Neuronal stem cell (in vitro differentiated cells): Measurements from ENCODE around the gene C2orf81. TPM values are rescaled to one million over a fixed set of nuclear protein-coding genes. Genes with fewer than 3 reads are reported as not detected.
"Not testable (repeated sequence)": the region's sequence is repeated elsewhere in the genome, so short reads cannot be mapped to it uniquely, and the experiment has no call there.

Experiments
- DNase-seq: peaks from one replicate; pipeline ENCODE4 v3.0.0-alpha.2; 2013; ENCODE audit warnings: low spot score
- H2AFZ ChIP-seq: one replicate; pipeline ENCODE4 v1.6.1; 2013; ENCODE audit warnings: mild to moderate bottlenecking, low read length, inconsistent platforms
- H2AK5ac ChIP-seq: 2 replicates; pipeline ENCODE4 v1.6.1; 2013; ENCODE audit warnings: low read depth, mild to moderate bottlenecking, inconsistent platforms, low read length, moderate library complexity, mixed read lengths
- H2BK120ac ChIP-seq: 2 replicates; pipeline ENCODE4 v1.6.1; 2013; ENCODE audit warnings: low read depth, mild to moderate bottlenecking, inconsistent platforms, low read length, moderate library complexity, mixed read lengths
- H2BK12ac ChIP-seq: one replicate; pipeline ENCODE4 v1.6.1; 2013; ENCODE audit warnings: low read length, inconsistent platforms
- H2BK15ac ChIP-seq: 2 replicates; pipeline ENCODE4 v1.6.1; 2013; ENCODE audit warnings: mild to moderate bottlenecking, low read length, inconsistent platforms, mixed read lengths
- H2BK5ac ChIP-seq: one replicate; pipeline ENCODE4 v1.6.1; 2013; ENCODE audit warnings: inconsistent platforms, mild to moderate bottlenecking, low read length, moderate library complexity
- H3K14ac ChIP-seq: one replicate; pipeline ENCODE4 v1.6.1; 2013; ENCODE audit warnings: low read length, inconsistent platforms
- H3K18ac ChIP-seq: 2 replicates; pipeline ENCODE4 v1.6.1; 2013; ENCODE audit warnings: low read length, inconsistent platforms
- H3K23ac ChIP-seq: 2 replicates; pipeline ENCODE4 v1.6.1; 2013; ENCODE audit warnings: low read depth, mild to moderate bottlenecking, mixed read lengths, low read length, inconsistent platforms; ENCODE audit not compliant: poor library complexity
- H3K27ac ChIP-seq: replicated peaks from 3 replicates; pipeline ENCODE4 v1.5.1; 2013; ENCODE audit warnings: low read length, inconsistent platforms
- H3K27me3 ChIP-seq, 3 experiments: 2 replicates each; pipeline ENCODE4 v1.6.1; 2013; ENCODE audit warnings: low read length in 3 of 3, mild to moderate bottlenecking in 2 of 3, inconsistent platforms in 1 of 3, low read depth in 1 of 3, mixed read lengths in 1 of 3, moderate library complexity in 1 of 3; ENCODE audit not compliant: control insufficient read depth in 3 of 3, insufficient read depth in 3 of 3
- H3K36me3 ChIP-seq, 2 donors: replicated peaks in 1 of 2; 2 replicates each; pipeline ENCODE4 v1.6.1; 2013; ENCODE audit warnings: low read length in 2 of 2; ENCODE audit not compliant: control insufficient read depth in 2 of 2, insufficient read depth in 2 of 2
- H3K4ac ChIP-seq: 2 replicates; pipeline ENCODE4 v1.6.1; 2013; ENCODE audit warnings: inconsistent platforms, mild to moderate bottlenecking, low read length, moderate library complexity
- H3K4me1 ChIP-seq, 2 donors: 1 replicate in 1 of 2; 2 replicates in 1 of 2; pipeline ENCODE4 v1.6.1; 2013; ENCODE audit warnings: low read length in 2 of 2, low read depth in 1 of 2; ENCODE audit not compliant: control insufficient read depth in 2 of 2, insufficient read depth in 1 of 2
- H3K4me2 ChIP-seq: one replicate; pipeline ENCODE4 v1.6.1; 2013; ENCODE audit warnings: mild to moderate bottlenecking, low read length, inconsistent platforms; ENCODE audit not compliant: insufficient read depth, poor library complexity, severe bottlenecking
- H3K4me3 ChIP-seq, 2 donors: 2 replicates each; pipeline ENCODE4 v1.5.1; 2013; ENCODE audit warnings: low read length in 2 of 2, mild to moderate bottlenecking in 2 of 2, inconsistent platforms in 1 of 2, moderate library complexity in 1 of 2
- H3K79me1 ChIP-seq: one replicate; pipeline ENCODE4 v1.6.1; 2013; ENCODE audit warnings: low read depth, mild to moderate bottlenecking, inconsistent platforms, low read length, moderate library complexity
- H3K9ac ChIP-seq: one replicate; pipeline ENCODE4 v1.6.1; 2013; ENCODE audit warnings: mild to moderate bottlenecking, low read depth, low read length, inconsistent platforms; ENCODE audit not compliant: poor library complexity
- H3K9me3 ChIP-seq, 2 donors: replicated peaks in 1 of 2; 2 replicates each; pipeline versions ENCODE3 to v1.6.1; 2013; ENCODE audit warnings: low read length in 2 of 2, mild to moderate bottlenecking in 2 of 2, inconsistent platforms in 1 of 2, low read depth in 1 of 2, mixed read lengths in 1 of 2, moderate library complexity in 1 of 2; ENCODE audit not compliant: control insufficient read depth in 2 of 2, insufficient read depth in 1 of 2
- H4K8ac ChIP-seq: one replicate; pipeline ENCODE4 v1.6.1; 2013; ENCODE audit warnings: low read depth, mild to moderate bottlenecking, inconsistent platforms, low read length, moderate library complexity
- H4K91ac ChIP-seq: one replicate; pipeline ENCODE4 v1.6.1; 2013; ENCODE audit warnings: low read length, low read depth, mild to moderate bottlenecking, inconsistent platforms; ENCODE audit not compliant: poor library complexity
- WGBS, 2 donors: extraction: QIAGEN DNeasy Blood & Tissue Kit; methylation state at CpG; one replicate each; pipeline ENCODE4 v1.1.7; 2013; ENCODE audit warnings: missing lambda C conversion rate in 2 of 2, mixed read lengths in 1 of 2; ENCODE audit not compliant: insufficient read length in 2 of 2, insufficient replicate concordance in 1 of 2; ENCODE audit errors: extremely low coverage in 2 of 2; 5-methylcytosine and 5-hydroxymethylcytosine counted together
- polyA plus RNA-seq, 2 experiments: library from polyadenylated mRNA; stranded (reverse); fragments of 200-250 nt; gene quantifications; one replicate each; pipeline ENCODE4 v1.2.3, GENCODE V29; 2013

The C2orf81 gene
- polyA plus RNA-seq (2013, experiment 1 of 2), result 9.5 TPM
- 9.0 TPM for polyA plus RNA-seq (2013, experiment 2 of 2)

DNA sequence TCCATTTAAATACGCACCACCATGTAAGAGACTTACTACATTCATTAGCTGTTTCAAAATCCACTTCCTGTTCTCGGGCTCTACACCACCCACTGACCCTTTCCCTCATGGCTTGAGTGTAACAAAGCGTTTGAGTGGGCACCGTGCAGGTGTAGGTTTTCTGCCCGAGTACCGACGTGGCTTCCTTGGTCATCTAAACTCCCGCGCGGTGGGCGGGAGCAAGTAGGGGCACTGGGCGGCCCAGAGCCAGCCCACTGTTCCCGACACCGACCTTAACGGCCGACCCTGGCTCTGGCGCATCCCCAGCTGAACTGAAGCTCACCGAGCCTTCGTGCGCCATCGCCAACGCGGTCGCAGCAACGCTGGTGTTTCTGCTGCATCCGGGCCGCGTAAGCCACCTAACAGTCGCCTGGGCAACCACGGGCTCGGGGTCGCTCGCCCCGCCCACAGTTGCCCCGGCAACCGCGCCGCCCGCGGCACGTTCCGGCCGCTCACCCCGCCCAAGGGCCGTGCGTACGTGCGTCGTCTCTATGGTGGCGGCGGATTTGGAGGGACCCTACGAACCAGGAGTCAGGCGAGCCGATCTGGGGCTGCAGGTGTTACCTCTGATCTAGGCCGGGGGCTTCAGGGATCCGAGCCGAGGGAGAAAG, at the start of gene C2orf81, which contains the start of gene WDR54:
TSS of gene C2orf81 (minus strand) at position 399 of the 650 bp plus-strand sequence. CDS start at position 340, 59 bp downstream.
TSS of gene WDR54 (plus strand) at position 510 of the 650 bp plus-strand sequence. CDS start 424 bp downstream, outside the sequence.
- Histone ChIP-seq H2AK5ac (peak within 1 kb of the TSS; percentile 64), H2BK120ac (peak within 1 kb of the TSS; percentile 81), H3K9me3 (no peaks in the 10 kb centered on the region), H3K4me3 (peak within 1 kb of the TSS; percentile 87 to 94), H4K91ac (no peak within 1 kb of the TSS), H2BK15ac (no peak within 1 kb of the TSS), H3K36me3 (peaks cover 20 to 28% of the 10 kb centered on the region in 2 donors), H3K27me3 (no peaks in the 10 kb centered on the region), H3K18ac (peak within 1 kb of the TSS; percentile 99), H2BK12ac (peak within 1 kb of the TSS; percentile 41), H2AFZ (peak within 1 kb of the TSS; percentile 97), H2BK5ac (peak within 1 kb of the TSS; percentile 95), H3K14ac (peak within 1 kb of the TSS; percentile 82), H3K4me2 (peak within 1 kb of the TSS; percentile 96), H3K79me1 (peaks cover 10% of the 10 kb centered on the region), H3K9ac (peak within 1 kb of the TSS; percentile 98), H3K4ac (no peak within 1 kb of the TSS), H3K4me1 (peaks cover 0 to 7% of the 10 kb centered on the region in 2 donors), H4K8ac (peak within 1 kb of the TSS; percentile 43), H3K23ac (peak within 1 kb of the TSS; percentile 96), H3K27ac (peak within 1 kb of the TSS; percentile 96)
- no CpG with 5 or more reads among the region's 57 CpGs for WGBS, 2 donors
- peak; percentile 91 for DNase-seq

- not testable (repeated sequence) for H2BK5ac ChIP-seq, H2BK12ac ChIP-seq, H3K79me1 ChIP-seq, H3K9ac ChIP-seq, DNase-seq, H3K27me3 ChIP-seq, H3K18ac ChIP-seq, H4K91ac ChIP-seq, H4K8ac ChIP-seq, H3K23ac ChIP-seq, H2AFZ ChIP-seq, H2AK5ac ChIP-seq, H3K14ac ChIP-seq, H3K4me2 ChIP-seq, H2BK120ac ChIP-seq, H2BK15ac ChIP-seq, H3K27ac ChIP-seq, H3K9me3 ChIP-seq, H3K4me3 ChIP-seq, H3K4ac ChIP-seq
- Histone ChIP-seq H3K36me3 (peaks cover 15 to 25% of the 10 kb centered on the region in 2 donors), H3K4me1 (peaks cover 7 to 14% of the 10 kb centered on the region in 2 donors)
- no CpG with 5 or more reads among the region's 12 CpGs for WGBS, 2 donors
Measured at GRCh38 chr2:74470742-74471141, 49.3 kb upstream of the C2orf81 start.

GRCh38 chr2:74464406-74464805, 43.0 kb upstream of the C2orf81 start:
- peak overlapping the region; percentile 97 for H3K18ac ChIP-seq
- peak overlapping the region; percentile 97 for H3K4me2 ChIP-seq
- no peak overlapping the region for H2BK12ac ChIP-seq
- no peaks in the 10 kb centered on the region for H3K27me3 ChIP-seq
- no peaks in the 10 kb centered on the region for H3K9me3 ChIP-seq
- peak overlapping the region; percentile 99 for H3K9ac ChIP-seq
- H3K23ac ChIP-seq, result no peak overlapping the region
- H2BK5ac ChIP-seq, result no peak overlapping the region
- H3K4me1 ChIP-seq, result peaks cover 6 to 9% of the 10 kb centered on the region in 2 donors
- peaks cover 8% of the 10 kb centered on the region for H3K79me1 ChIP-seq
- H2BK15ac ChIP-seq, result no peak overlapping the region
- no peak overlapping the region for H3K27ac ChIP-seq
- no CpG with 5 or more reads among the region's 13 CpGs for WGBS, 2 donors
- H3K36me3 ChIP-seq, result peaks cover 24 to 39% of the 10 kb centered on the region in 2 donors
- H3K4me3 ChIP-seq, result peak overlapping the region; percentile 88 to 98
- DNase-seq, result no peak
- H4K91ac ChIP-seq, result no peak overlapping the region
- H3K14ac ChIP-seq, result peak overlapping the region; percentile 56
- H4K8ac ChIP-seq, result peak overlapping the region; percentile 82
- peak overlapping the region; percentile 91 for H2AFZ ChIP-seq
- H2AK5ac ChIP-seq, result peak overlapping the region; percentile 96
- no peak overlapping the region for H2BK120ac ChIP-seq
- no peak overlapping the region for H3K4ac ChIP-seq

- no peak overlapping the region for H3K14ac ChIP-seq
- no peak overlapping the region for H3K9ac ChIP-seq
- H3K23ac ChIP-seq, result no peak overlapping the region
- no peak overlapping the region for H4K91ac ChIP-seq
- H3K9me3 ChIP-seq, result no peaks in the 10 kb centered on the region
- no peak overlapping the region for H2BK5ac ChIP-seq
- peaks cover 13% of the 10 kb centered on the region for H3K79me1 ChIP-seq
- no peak overlapping the region for H2BK15ac ChIP-seq
- no peak overlapping the region for H3K4me3 ChIP-seq
- DNase-seq, result no peak
- no peak overlapping the region for H2AFZ ChIP-seq
- H2BK12ac ChIP-seq, result no peak overlapping the region
- WGBS, 2 donors, result no CpG with 5 or more reads among the region's 4 CpGs
- H3K27ac ChIP-seq, result no peak overlapping the region
- no peak overlapping the region for H2BK120ac ChIP-seq
- no peak overlapping the region for H3K4me2 ChIP-seq
- peaks cover 24 to 40% of the 10 kb centered on the region in 2 donors for H3K36me3 ChIP-seq
- no peak overlapping the region for H4K8ac ChIP-seq
- H3K27me3 ChIP-seq, result no peaks in the 10 kb centered on the region
- no peak overlapping the region for H3K18ac ChIP-seq
- peaks cover 9 to 10% of the 10 kb centered on the region in 2 donors for H3K4me1 ChIP-seq
- no peak overlapping the region for H3K4ac ChIP-seq
- no peak overlapping the region for H2AK5ac ChIP-seq
Measured at GRCh38 chr2:74462786-74463105, 41.3 kb upstream of the C2orf81 start.
